HEK293 (cell line): ENCODE results near the gene RIC8B.
A peak's percentile ranks its signal among the peaks of the same experiment; 100 is the strongest.

Source experiments
- CTCF ChIA-PET: fragments of 350-600 bp; formaldehyde crosslinking; extraction: SDS; loops from one replicate; lab custom pipeline; 2021; ENCODE audit warnings: antibody characterized with exemption; lab: Yijun Ruan, JAX
- POLR2A ChIA-PET: fragments of 300-600 bp; formaldehyde crosslinking; extraction: SDS; loops from one replicate; lab custom pipeline; 2020; ENCODE audit warnings: antibody characterized with exemption, inconsistent platforms; lab: Yijun Ruan, JAX
- H3K27ac ChIP-seq: fragments of 200-500 bp; sonication (Bioruptor generic); 2 replicates; pipeline ENCODE4 v1.5.1; 2014; ENCODE audit warnings: low read depth, low read length, control low read depth, inconsistent platforms; ENCODE audit errors: extremely low read depth
- H3K36me3 ChIP-seq, 2 experiments: fragments of 200-500 bp in 1 of 2; sonication (Bioruptor generic) in 1 of 2; 1 replicate in 1 of 2; 2 replicates in 1 of 2; pipeline ENCODE4 v1.5.1; 2014 to 2017; ENCODE audit warnings: inconsistent platforms in 2 of 2, low read length in 2 of 2; ENCODE audit not compliant: control insufficient read depth in 2 of 2, insufficient read depth in 1 of 2
- H3K4me1 ChIP-seq: fragments of 200-500 bp; sonication (Bioruptor generic); 2 replicates; pipeline ENCODE4 v1.5.1; 2014; ENCODE audit warnings: mild to moderate bottlenecking, low read length, inconsistent platforms; ENCODE audit not compliant: control insufficient read depth, insufficient read depth
- H3K4me3 ChIP-seq: 2 replicates; pipeline ENCODE4 v1.5.1; 2011; ENCODE audit warnings: low read depth, mild to moderate bottlenecking, control low read depth, low read length, moderate library complexity
- H3K9me3 ChIP-seq: fragments of 200-500 bp; sonication (Bioruptor generic); 2 replicates; pipeline ENCODE4 v1.5.1; 2014; ENCODE audit warnings: low read depth, low read length, inconsistent platforms; ENCODE audit not compliant: control insufficient read depth, insufficient read depth
- CTCF ChIP-seq: fragments of 450-650 bp; formaldehyde crosslinking; IDR thresholded peaks from 2 replicates; pipeline ENCODE4 v1.5.1; 2016; ENCODE audit warnings: missing biosample characterization, missing genetic modification characterization
- HOXC10 ChIP-seq: sonication (generic); formaldehyde crosslinking; IDR thresholded peaks from 2 replicates; pipeline ENCODE4 v1.8.1; 2023; ENCODE audit warnings: mild to moderate bottlenecking, missing genetic modification reagents
- MZF1 ChIP-seq: fragments of 450-650 bp; formaldehyde crosslinking; IDR thresholded peaks from 2 replicates; pipeline ENCODE4 v1.5.1; 2017; ENCODE audit warnings: missing biosample characterization, missing genetic modification characterization, borderline replicate concordance
- PRDM2 ChIP-seq: fragments of 450-650 bp; formaldehyde crosslinking; IDR thresholded peaks from 2 replicates; pipeline ENCODE4 v1.5.1; 2016; ENCODE audit warnings: missing biosample characterization, missing genetic modification characterization, borderline replicate concordance
- ZFP3 ChIP-seq: fragments of 450-650 bp; formaldehyde crosslinking; IDR thresholded peaks from 2 replicates; pipeline ENCODE4 v1.5.1; 2016; ENCODE audit warnings: low read depth, missing biosample characterization, missing genetic modification characterization
- ZFP41 ChIP-seq: fragments of 450-650 bp; formaldehyde crosslinking; IDR thresholded peaks from 2 replicates; pipeline ENCODE4 v1.5.1; 2016; ENCODE audit warnings: missing biosample characterization, missing genetic modification characterization, borderline replicate concordance
- ZIC2 ChIP-seq: fragments of 450-650 bp; formaldehyde crosslinking; IDR thresholded peaks from 2 replicates; pipeline ENCODE4 v1.5.1; 2016; ENCODE audit warnings: missing biosample characterization, missing genetic modification characterization
- ZNF214 ChIP-seq: fragments of 450-650 bp; formaldehyde crosslinking; IDR thresholded peaks from 2 replicates; pipeline ENCODE4 v1.5.1; 2017; ENCODE audit warnings: missing biosample characterization, mild to moderate bottlenecking, missing genetic modification characterization, borderline replicate concordance
- ZNF335 ChIP-seq: fragments of 450-650 bp; formaldehyde crosslinking; conservative IDR thresholded peaks from 2 replicates; pipeline ENCODE4 v1.5.1; 2016; ENCODE audit warnings: missing biosample characterization, missing genetic modification characterization
- ZNF416 ChIP-seq: fragments of 450-650 bp; formaldehyde crosslinking; IDR thresholded peaks from 2 replicates; pipeline ENCODE4 v1.5.1; 2016; ENCODE audit warnings: missing biosample characterization, missing genetic modification characterization
- ZNF449 ChIP-seq: fragments of 450-650 bp; formaldehyde crosslinking; IDR thresholded peaks from 2 replicates; pipeline ENCODE4 v1.5.1; 2017; ENCODE audit warnings: missing biosample characterization, mild to moderate bottlenecking, missing genetic modification characterization, moderate library complexity
- ZNF621 ChIP-seq: fragments of 450-650 bp; formaldehyde crosslinking; IDR thresholded peaks from 2 replicates; pipeline ENCODE4 v1.5.1; 2017; ENCODE audit warnings: missing biosample characterization, missing genetic modification characterization
- ZNF654 ChIP-seq: fragments of 450-650 bp; formaldehyde crosslinking; IDR thresholded peaks from 2 replicates; pipeline ENCODE4 v1.5.1; 2016; ENCODE audit warnings: low read depth, missing biosample characterization, missing genetic modification characterization
- ZNF843 ChIP-seq: fragments of 450-650 bp; formaldehyde crosslinking; IDR thresholded peaks from 2 replicates; pipeline ENCODE4 v1.5.1; 2016; ENCODE audit warnings: missing biosample characterization, missing genetic modification characterization
- ZSCAN30 ChIP-seq: fragments of 450-650 bp; IDR thresholded peaks from 2 replicates; pipeline ENCODE4 v1.5.1; 2018; ENCODE audit warnings: missing biosample characterization, mild to moderate bottlenecking, missing genetic modification characterization, moderate library complexity

Gene RIC8B

GRCh38 chr12:106915635-106916026 lies 141.1 kb downstream of the RIC8B start (continued):
- TF ChIP-seq PRDM2 (no peak), ZIC2 (tag by site-specific recombination) (no peak)

GRCh38 chr12:106917503-106917902 lies 143.0 kb downstream of the RIC8B start:
- Histone ChIP-seq H3K4me1 (no peaks in the 10 kb centered on the region), H3K36me3 (no peaks in the 10 kb centered on the region), H3K27ac (no peak overlapping the region), H3K4me3 (no peak overlapping the region), H3K9me3 (no peaks in the 10 kb centered on the region)
- no peak for TF ChIP-seq ZNF843
- no peak for TF ChIP-seq HOXC10 (CRISPR knock-in tag)
- POLR2A ChIA-PET: no interaction called here
- CTCF ChIA-PET: interaction anchor here (0.6 to 1.2 kb wide), 3 partner anchors 77 to 560 kb away, joined by 3 to 7 read pairs (median 3); partner anchors contain the start of gene POLR3B

GRCh38 chr12:106918746-106919145 lies 144.3 kb downstream of the RIC8B start:
- CTCF ChIA-PET: interaction anchor here (0.5 to 2.8 kb wide), 35 partner anchors 9 to 692 kb away, joined by 3 to 22 read pairs (median 4); partner anchors contain the start of gene POLR3B
- H3K4me3 ChIP-seq: no peak overlapping the region

More at GRCh38 chr12:106918746-106919145, 144.3 kb downstream of the RIC8B start:
- TF ChIP-seq ZNF335 (tag by site-specific recombination) (peak; percentile 64; the same call in 1 of the 2 replicates), ZFP3 (tag by site-specific recombination) (no peak), ZFP41 (tag by site-specific recombination) (no peak), ZSCAN30 (peak; percentile 31; the same call in 1 of the 2 replicates), CTCF (tag by site-specific recombination) (peak; percentile 39; the same call in 1 of the 2 replicates), ZNF416 (tag by site-specific recombination) (no peak), ZNF214 (tag by site-specific recombination) (no peak), ZNF449 (tag by site-specific recombination) (no peak), MZF1 (tag by site-specific recombination) (no peak), ZNF621 (tag by site-specific recombination) (no peak), ZNF654 (tag by site-specific recombination) (peak; percentile 73)
- Histone ChIP-seq H3K27ac (no peak overlapping the region), H3K9me3 (no peaks in the 10 kb centered on the region), H3K4me1 (no peaks in the 10 kb centered on the region), H3K36me3 (no peaks in the 10 kb centered on the region)
- POLR2A ChIA-PET: interaction anchor here (0.7 kb wide), 1 partner anchor 561 kb away, joined by 4 read pairs; the partner anchor contains the start of gene POLR3B
